AG09309 (cell line): ENCODE data around the gene AHSA1.
"Not testable (repeated sequence)": the region's sequence is repeated elsewhere in the genome, so short reads cannot be mapped to it uniquely, and the experiment has no call there.

ENCODE experiments used
- DNase-seq: peaks from one replicate; pipeline ENCODE4 v3.0.0-alpha.2; 2010; ENCODE audit warnings: low read depth
- H3K4me3 ChIP-seq: 2 replicates; pipeline ENCODE4 v1.5.1; 2011; ENCODE audit warnings: mild to moderate bottlenecking, low read depth, low read length, moderate library complexity; ENCODE audit not compliant: control insufficient read depth
- TF ChIP-seq, protein P1 (sequence below): IDR thresholded peaks from 2 replicates; pipeline ENCODE4 v1.5.1; 2011; ENCODE audit warnings: mild to moderate bottlenecking, low read depth, low read length, inconsistent platforms; ENCODE audit not compliant: insufficient read depth, control insufficient read depth; ENCODE audit errors: missing control alignments

Gene AHSA1

DNA sequence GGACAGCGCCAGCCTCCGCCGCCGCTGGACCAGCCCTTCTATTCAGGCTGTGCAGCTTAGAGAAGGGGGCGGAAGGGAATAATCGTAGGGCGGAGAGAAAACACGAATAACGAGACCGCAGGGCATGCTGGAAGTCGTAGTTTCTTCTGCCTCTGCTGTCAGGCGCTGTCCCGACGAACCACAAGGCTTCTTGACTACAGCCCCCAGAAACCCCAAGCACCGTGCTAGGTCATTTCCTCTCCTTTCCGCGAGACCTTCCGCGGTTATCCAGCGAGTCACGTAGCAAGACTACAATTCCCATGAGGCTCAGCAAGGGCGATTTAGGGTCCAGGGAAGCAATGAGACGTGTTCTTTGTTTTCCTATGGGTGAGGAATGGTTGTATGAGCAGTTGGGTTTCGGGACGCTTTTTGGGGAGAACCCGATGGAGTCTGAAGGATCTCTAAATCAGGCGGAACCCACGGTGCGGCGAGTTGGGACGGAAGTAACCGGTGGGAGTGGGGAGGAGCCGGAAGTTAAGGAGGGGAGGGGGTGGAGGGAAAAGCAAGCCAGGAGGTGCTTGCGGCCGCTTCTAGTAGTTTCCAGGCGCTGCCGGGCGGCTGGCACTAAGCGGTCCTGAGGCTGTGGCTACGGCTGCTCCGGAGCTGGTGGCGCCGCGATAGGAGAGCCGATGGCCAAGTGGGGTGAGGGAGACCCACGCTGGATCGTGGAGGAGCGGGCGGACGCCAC is at the start of gene AHSA1, which contains the start of gene VIPAS39:
Gene AHSA1 (plus strand): TSS at position 572 of the 727 bp plus-strand sequence. CDS start 97 bp downstream, at position 669.
Gene VIPAS39 (minus strand): TSS at position 80 of the 727 bp plus-strand sequence. CDS start 3,499 bp downstream, outside the sequence.
- peak within 1 kb of the TSS; percentile 92 for H3K4me3 ChIP-seq
- TF ChIP-seq, protein P1, sequence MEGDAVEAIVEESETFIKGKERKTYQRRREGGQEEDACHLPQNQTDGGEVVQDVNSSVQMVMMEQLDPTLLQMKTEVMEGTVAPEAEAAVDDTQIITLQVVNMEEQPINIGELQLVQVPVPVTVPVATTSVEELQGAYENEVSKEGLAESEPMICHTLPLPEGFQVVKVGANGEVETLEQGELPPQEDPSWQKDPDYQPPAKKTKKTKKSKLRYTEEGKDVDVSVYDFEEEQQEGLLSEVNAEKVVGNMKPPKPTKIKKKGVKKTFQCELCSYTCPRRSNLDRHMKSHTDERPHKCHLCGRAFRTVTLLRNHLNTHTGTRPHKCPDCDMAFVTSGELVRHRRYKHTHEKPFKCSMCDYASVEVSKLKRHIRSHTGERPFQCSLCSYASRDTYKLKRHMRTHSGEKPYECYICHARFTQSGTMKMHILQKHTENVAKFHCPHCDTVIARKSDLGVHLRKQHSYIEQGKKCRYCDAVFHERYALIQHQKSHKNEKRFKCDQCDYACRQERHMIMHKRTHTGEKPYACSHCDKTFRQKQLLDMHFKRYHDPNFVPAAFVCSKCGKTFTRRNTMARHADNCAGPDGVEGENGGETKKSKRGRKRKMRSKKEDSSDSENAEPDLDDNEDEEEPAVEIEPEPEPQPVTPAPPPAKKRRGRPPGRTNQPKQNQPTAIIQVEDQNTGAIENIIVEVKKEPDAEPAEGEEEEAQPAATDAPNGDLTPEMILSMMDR = no peak
- peak; percentile 96 for DNase-seq

DNA sequence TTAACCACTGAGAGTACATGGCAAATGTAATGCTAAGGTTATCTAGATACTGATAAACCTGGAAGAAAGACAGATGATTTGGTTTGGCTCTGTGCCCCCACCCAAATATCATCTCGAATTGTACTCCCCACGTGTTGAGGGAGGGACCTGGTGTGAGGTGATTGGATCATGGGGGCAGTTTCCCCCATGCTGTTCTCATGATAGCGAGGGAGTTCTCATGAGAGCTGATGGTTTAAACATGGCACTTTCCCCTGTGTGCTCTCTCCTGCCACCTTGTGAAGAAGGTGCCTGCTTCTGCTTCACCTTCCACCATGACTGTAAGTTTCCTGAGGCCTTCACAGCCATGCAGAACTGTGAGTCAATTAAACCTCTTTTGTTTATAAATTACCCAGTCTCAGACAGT is 48.8 kb upstream of the AHSA1 start:
- no peak overlapping the region for H3K4me3 ChIP-seq
- no peak for DNase-seq
- TF ChIP-seq, protein P1 = peak; percentile 33

DNA sequence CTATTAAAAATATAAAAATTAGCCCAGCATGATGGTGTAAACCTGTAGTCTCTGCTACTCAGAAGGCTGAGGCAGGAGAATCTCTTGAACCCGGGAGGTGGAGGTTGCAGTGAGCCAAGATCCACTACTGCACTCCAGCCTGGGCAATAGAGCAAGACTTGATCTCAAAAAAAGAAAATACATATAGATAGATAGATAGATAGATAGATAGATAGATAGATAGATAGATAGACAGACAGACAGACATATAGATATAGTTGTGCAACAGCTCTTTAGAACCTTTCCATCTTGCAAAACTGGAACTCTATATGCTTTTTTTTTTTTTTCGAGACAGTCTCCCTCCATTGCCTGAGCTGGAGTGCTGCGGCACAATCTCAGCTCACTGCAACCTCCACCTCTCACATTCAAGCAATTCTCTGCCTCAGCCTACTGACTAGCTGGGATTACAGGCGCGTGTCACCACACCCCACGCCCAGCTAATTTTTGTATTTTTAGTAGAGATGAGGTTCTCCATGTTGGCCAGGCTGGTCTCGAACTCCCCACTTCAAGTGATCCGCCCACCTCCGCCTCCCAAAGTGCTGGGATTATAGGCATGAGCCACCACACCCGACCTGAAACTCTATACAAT is 42.4 kb upstream of the AHSA1 start:
- DNase-seq = not testable (repeated sequence)

DNA sequence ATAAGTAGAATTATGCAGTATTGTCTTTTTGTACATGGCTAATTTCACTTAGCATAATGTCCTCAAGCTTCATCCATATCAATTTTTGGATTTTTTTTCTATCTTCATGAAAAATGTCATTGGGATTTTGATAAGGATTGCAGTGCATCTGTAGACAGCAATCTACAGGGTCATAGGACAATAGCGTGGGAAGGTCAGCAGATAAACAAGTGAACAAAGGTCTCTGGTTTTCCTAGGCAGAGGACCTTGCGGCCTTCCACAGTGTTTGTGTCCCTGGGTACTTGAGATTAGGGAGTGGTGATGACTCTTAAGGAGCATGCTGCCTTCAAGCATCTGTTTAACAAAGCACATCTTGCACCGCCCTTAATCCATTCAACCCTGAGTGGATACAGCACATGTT is 41.8 kb upstream of the AHSA1 start:
- not testable (repeated sequence) for DNase-seq, H3K4me3 ChIP-seq

More for the DNA sequence above, 42.4 kb upstream of the AHSA1 start:
- H3K4me3 ChIP-seq = not testable (repeated sequence)

DNA sequence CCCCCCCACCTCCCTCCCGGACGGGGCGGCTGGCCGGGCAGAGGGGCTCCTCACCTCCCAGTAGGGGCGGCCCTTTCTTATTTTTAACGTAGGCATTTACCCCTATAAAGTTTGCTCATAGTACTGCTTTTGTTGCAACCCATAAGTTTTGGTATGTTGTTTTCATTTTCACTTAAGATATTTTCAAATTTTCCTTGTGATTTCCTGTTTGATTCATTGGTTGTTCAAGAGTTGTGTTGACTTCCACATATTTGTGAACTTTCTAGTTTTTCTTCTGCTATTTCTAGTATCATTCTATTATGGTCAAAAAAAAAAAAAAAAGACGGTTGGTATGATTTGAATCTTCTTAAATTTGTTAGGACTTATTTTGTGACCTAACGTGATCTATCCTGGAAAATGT is 41.1 kb upstream of the AHSA1 start:
- no peak for DNase-seq
- TF ChIP-seq, protein P1 = no peak
- no peak overlapping the region for H3K4me3 ChIP-seq

DNA sequence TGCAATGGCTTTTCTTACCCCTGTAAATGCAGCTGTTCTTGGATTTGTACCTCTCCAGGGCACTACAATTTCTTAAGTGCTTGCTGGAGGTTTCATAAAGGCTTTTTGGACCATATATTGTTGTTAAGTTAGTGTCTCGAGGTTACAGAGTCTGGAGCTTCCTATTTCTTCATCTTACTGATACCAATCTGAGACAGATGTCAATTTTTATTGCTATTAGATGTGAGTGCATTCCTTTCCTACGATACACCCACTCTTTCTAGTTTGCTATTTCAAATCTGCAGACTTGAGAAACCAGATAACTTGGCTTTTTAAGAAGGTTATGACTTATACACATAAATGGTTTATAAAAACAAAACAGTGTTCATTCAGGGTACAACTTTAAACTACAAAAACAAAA is 36.7 kb upstream of the AHSA1 start:
- TF ChIP-seq, protein P1 = no peak

DNA sequence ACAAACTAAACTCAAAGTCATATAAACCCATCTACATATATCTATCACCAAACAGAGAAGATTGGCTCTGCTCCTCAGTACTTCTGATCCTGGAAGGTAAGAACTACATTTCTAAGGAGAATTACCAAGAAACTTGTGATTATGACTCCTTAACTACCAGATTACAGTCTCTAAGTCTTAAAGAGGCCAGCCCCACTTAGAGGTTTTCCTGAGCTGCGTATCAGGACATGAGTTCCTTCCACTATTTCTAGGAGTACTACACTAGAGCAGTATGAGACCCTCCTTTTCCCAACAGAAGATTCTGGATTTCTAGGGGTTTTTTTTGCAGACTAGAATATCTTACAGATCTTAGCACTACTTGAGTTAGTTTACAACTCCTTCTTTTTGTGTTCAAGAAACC is 34.5 kb upstream of the AHSA1 start, which contains the start of gene NOXRED1:
Gene NOXRED1 (minus strand): TSS at position 101 of the 400 bp plus-strand sequence. CDS start 634 bp downstream, outside the sequence.
- H3K4me3 ChIP-seq = no peak within 1 kb of the TSS
- DNase-seq = no peak
- TF ChIP-seq, protein P1 = no peak

More for the DNA sequence above, 36.7 kb upstream of the AHSA1 start:
- no peak overlapping the region for H3K4me3 ChIP-seq
- DNase-seq = peak; percentile 7
